Kidney (tissue), 14 donors: ENCODE results near the gene XPOT. TPM values are rescaled to one million over a fixed set of nuclear protein-coding genes. Genes with fewer than 3 reads are reported as not detected.

ENCODE experiments used
- DNase-seq, 5 donors: peaks; one replicate each; pipeline ENCODE4 v3.0.0-alpha.2; 2013 to 2020
- FAIRE-seq: peaks from 2 replicates; lab custom pipeline; 2012; peaks lifted over from hg19 to GRCh38; lab: Jason Lieb, UNC
- H3K27ac ChIP-seq, 2 donors: one replicate each; pipeline ENCODE4 v1.7.0; 2013; ENCODE audit warnings: low read depth in 2 of 2, low read length in 2 of 2, inconsistent platforms in 1 of 2
- H3K27me3 ChIP-seq: one replicate; pipeline ENCODE4 v1.7.1; 2013; ENCODE audit warnings: low read length, inconsistent platforms; ENCODE audit not compliant: control insufficient read depth, insufficient read depth
- H3K36me3 ChIP-seq, 3 donors: one replicate each; pipeline versions ENCODE4 v1.7.0 to v1.7.1; 2013; ENCODE audit warnings: low read length in 3 of 3, control low read depth in 1 of 3, inconsistent platforms in 1 of 3; ENCODE audit not compliant: insufficient read depth in 3 of 3, control insufficient read depth in 2 of 3
- H3K4me1 ChIP-seq, 3 donors: one replicate each; pipeline versions ENCODE4 v1.7.0 to v1.7.1; 2013; ENCODE audit warnings: low read length in 3 of 3, inconsistent platforms in 1 of 3, low read depth in 1 of 3; ENCODE audit not compliant: control insufficient read depth in 2 of 3, insufficient read depth in 2 of 3
- H3K4me3 ChIP-seq, 3 donors: one replicate each; pipeline versions ENCODE4 v1.7.0 to v1.8.1; 2013; ENCODE audit warnings: low read length in 3 of 3, control low read depth in 1 of 3, inconsistent platforms in 1 of 3
- H3K9ac ChIP-seq, 3 donors: one replicate each; pipeline versions ENCODE4 v1.7.0 to v1.7.1; 2013; ENCODE audit warnings: low read length in 3 of 3, control low read depth in 1 of 3, inconsistent platforms in 1 of 3
- H3K9me3 ChIP-seq, 3 donors: one replicate each; pipeline versions ENCODE4 v1.7.0 to v1.7.1; 2013; ENCODE audit warnings: low read length in 3 of 3, control low read depth in 1 of 3, inconsistent platforms in 1 of 3; ENCODE audit not compliant: control insufficient read depth in 2 of 3, insufficient read depth in 1 of 3
- CTCF ChIP-seq: IDR thresholded peaks from 3 replicates; pipeline ENCODE4 v1.5.1; 2012; ENCODE audit warnings: mild to moderate bottlenecking, moderate library complexity, borderline replicate concordance; ENCODE audit not compliant: insufficient read depth; ENCODE audit errors: extremely low read depth
- intact Hi-C: fragments of 100-400 bp; cut with DNase I; formaldehyde crosslinking; loops from one replicate; pipeline ENCODE4 v1.11.1; 2022
- polyA plus RNA-seq: library from polyadenylated mRNA; stranded (reverse); fragments of 350-450 nt; fragmentation: Illumina TruSeq; extraction: RNeasy Lipid Tissue Mini Kit (QIAGEN cat#74804); gene quantifications from one replicate; pipeline ENCODE4 v1.2.3, GENCODE V29; 2014; ENCODE audit warnings: low read depth, low replicate concordance; ENCODE audit not compliant: insufficient read depth
- total RNA-seq: library from RNA; stranded (reverse); fragmentation: NEBNext Ultra II Directional; extraction: Animal tissue kit (Norgen Biotek cat#: 25700); gene quantifications from one replicate; pipeline ENCODE4 v1.2.1, GENCODE V29; 2021
- donor health status: control.
- donor health status: control.
- donor health status: control.
- donor health status: control.
- donor health status: control.
- donor health status: DM: yes; HTN: yes; CAD: no.
- donor health status: Normal renal cell carcinoma (clear cell type).

Gene XPOT
- total and polyA plus RNA-seq, 2 donors from 2014 or later, result 12.0 to 55.0 TPM

- intact Hi-C loops, result no loop called here
- no peak overlapping the region for H3K9ac ChIP-seq
- DNase-seq, result no peak
- H3K36me3 ChIP-seq, result peaks cover 9 to 44% (median 20%) of the 10 kb centered on the region in 3 donors
- no peak for FAIRE-seq
- no peak for TF ChIP-seq CTCF
- no peaks in the 10 kb centered on the region for H3K9me3 ChIP-seq
- no peaks in the 10 kb centered on the region for H3K4me1 ChIP-seq
- no peak overlapping the region for H3K27ac ChIP-seq
- H3K27me3 ChIP-seq, result no peaks in the 10 kb centered on the region
- no peak overlapping the region for H3K4me3 ChIP-seq
Measured at GRCh38 chr12:64433915-64434314, 29.7 kb downstream of the XPOT start.

- H3K36me3 ChIP-seq, result peaks cover 8 to 33% (median 10%) of the 10 kb centered on the region in 3 donors
Measured at GRCh38 chr12:64440100-64440499, 35.9 kb downstream of the XPOT start.

DNA sequence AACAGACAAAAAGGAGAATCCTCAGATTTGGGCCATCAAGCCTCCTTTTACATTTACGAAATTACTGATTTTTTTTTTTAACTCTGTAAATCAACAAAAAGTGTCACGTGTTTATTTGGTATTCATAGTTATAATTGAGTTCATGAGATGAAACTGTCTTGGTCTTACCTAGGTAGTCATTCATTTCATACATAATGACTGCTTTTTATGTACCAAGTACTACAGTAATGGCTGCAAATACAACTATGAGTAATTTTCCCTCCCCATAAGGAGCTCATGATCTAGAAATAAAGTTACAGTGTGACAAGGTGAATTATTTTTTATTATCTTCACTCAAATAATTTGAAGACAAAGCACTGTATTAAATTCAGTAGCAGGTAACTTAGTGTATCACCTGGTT lies 41.3 kb downstream of the XPOT start:
- FAIRE-seq, result no peak
- TF ChIP-seq CTCF, result no peak
- Histone ChIP-seq H3K9ac (no peak overlapping the region), H3K9me3 (no peaks in the 10 kb centered on the region), H3K4me3 (no peak overlapping the region), H3K4me1 (no peaks in the 10 kb centered on the region), H3K27me3 (no peaks in the 10 kb centered on the region), H3K27ac (no peak overlapping the region), H3K36me3 (peaks cover 0 to 30% (median 4%) of the 10 kb centered on the region in 3 donors)
- no peak for DNase-seq
- intact Hi-C loops, result no loop called here

More at GRCh38 chr12:64440100-64440499, 35.9 kb downstream of the XPOT start:
- no peak for DNase-seq
- intact Hi-C loops, result no loop called here
- no peak overlapping the region for H3K4me3 ChIP-seq
- no peaks in the 10 kb centered on the region for H3K9me3 ChIP-seq
- no peak for FAIRE-seq
- no peak overlapping the region for H3K27ac ChIP-seq
- H3K27me3 ChIP-seq, result no peaks in the 10 kb centered on the region
- no peak overlapping the region for H3K9ac ChIP-seq
- no peaks in the 10 kb centered on the region for H3K4me1 ChIP-seq
- TF ChIP-seq CTCF, result no peak

DNA sequence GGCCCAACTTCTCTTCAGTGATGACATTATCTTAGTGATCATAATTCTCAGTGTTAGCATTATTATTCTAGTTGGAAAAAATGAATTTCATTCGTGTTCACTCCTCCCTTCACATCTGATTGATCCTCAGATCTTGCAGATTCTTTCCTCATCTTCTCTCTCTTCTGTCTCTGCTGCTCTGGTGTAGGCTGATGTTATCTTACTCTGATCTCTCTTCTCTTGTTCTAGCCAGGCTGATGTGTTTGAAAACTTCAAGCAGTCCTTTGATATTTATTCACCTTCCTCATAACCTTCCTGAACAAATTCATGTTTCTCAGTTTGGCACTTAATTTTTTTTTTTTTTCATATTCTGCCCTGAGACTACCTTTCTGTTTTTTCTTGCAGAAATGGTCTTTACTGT lies 42.1 kb downstream of the XPOT start:
- H3K9ac ChIP-seq, result no peak overlapping the region
- H3K9me3 ChIP-seq, result no peaks in the 10 kb centered on the region
- peaks cover 0 to 4% (median 0%) of the 10 kb centered on the region in 3 donors for H3K4me1 ChIP-seq
- no peak for FAIRE-seq
- no peak overlapping the region for H3K4me3 ChIP-seq
- intact Hi-C loops, result no loop called here
- no peaks in the 10 kb centered on the region for H3K27me3 ChIP-seq
- TF ChIP-seq CTCF, result no peak
- DNase-seq, result no peak
- H3K36me3 ChIP-seq, result peaks cover 0 to 24% (median 4%) of the 10 kb centered on the region in 3 donors
- no peak overlapping the region for H3K27ac ChIP-seq
